GM12878 (cell line): ENCODE measurements around the gene PDCD10. TPM values are rescaled to one million over a fixed set of nuclear protein-coding genes. Genes with fewer than 3 reads are reported as not detected.

Source experiments
- ATAC-seq: fragments of 200-7000 bp; cut with Tn5 transposase; 3 replicates; pipeline ENCODE4 v1.9.1; 2020; ENCODE audit warnings: mild to moderate bottlenecking, moderate library complexity
- BruUV-seq: library from RNA; stranded (reverse); fragments of 400-500 nt; replicated peaks from 2 replicates; lab custom pipeline; 2021; lab: Mats Ljungman, UMichigan
- CTCF ChIA-PET: fragments of 300-600 bp; sonication (Branson Sonifier 250); formaldehyde crosslinking; extraction: SDS; loops from one replicate; lab custom pipeline; 2021; ENCODE audit warnings: inconsistent platforms; lab: Yijun Ruan, JAX
- POLR2A ChIA-PET: fragments of 350-600 bp; formaldehyde crosslinking; extraction: SDS; loops from one replicate; lab custom pipeline; 2021; ENCODE audit warnings: inconsistent platforms; lab: Charles Lee
- RAD21 ChIA-PET: fragments of 300-600 bp; sonication (Branson Sonifier 250); formaldehyde crosslinking; loops from one replicate; lab custom pipeline; 2023; ENCODE audit warnings: antibody characterized with exemption; ENCODE audit not compliant: unreplicated experiment; lab: Charles Lee
- SMC1A ChIA-PET: fragments of 300-600 bp; sonication (Branson Sonifier 250); formaldehyde crosslinking; loops from one replicate; lab custom pipeline; 2023; ENCODE audit not compliant: unreplicated experiment, uncharacterized antibody; lab: Charles Lee
- DNase-seq: peaks from one replicate; pipeline ENCODE4 v3.0.0-alpha.2; 2011; ENCODE audit warnings: low read depth, low spot score
- FAIRE-seq: peaks from 3 replicates; lab custom pipeline; 2011; peaks lifted over from hg19 to GRCh38; lab: Jason Lieb, UNC
- H2AFZ ChIP-seq: 2 replicates; pipeline ENCODE4 v1.6.0; 2011; ENCODE audit warnings: low read depth, low read length, control low read depth; ENCODE audit not compliant: control insufficient read depth
- H3K27ac ChIP-seq: 2 replicates; pipeline ENCODE4 v1.5.1; 2011; ENCODE audit warnings: control low read depth; ENCODE audit not compliant: control insufficient read depth, insufficient read depth
- H3K27me3 ChIP-seq, 2 experiments: replicated peaks in 1 of 2; 2 replicates each; pipeline versions ENCODE4 v1.6.0 to v1.6.1; 2011; ENCODE audit warnings: low read length in 1 of 2; ENCODE audit not compliant: control insufficient read depth in 2 of 2, insufficient read depth in 2 of 2
- H3K36me3 ChIP-seq, 2 experiments: 2 replicates each; pipeline ENCODE4 v1.5.1; 2011; ENCODE audit warnings: low read length in 1 of 2; ENCODE audit not compliant: control insufficient read depth in 2 of 2, insufficient read depth in 2 of 2
- H3K4me1 ChIP-seq: 2 replicates; pipeline ENCODE4 v1.6.1; 2011; ENCODE audit warnings: mild to moderate bottlenecking, low read length, moderate library complexity, mixed read lengths; ENCODE audit not compliant: control insufficient read depth, insufficient read depth
- H3K4me2 ChIP-seq: 2 replicates; pipeline ENCODE4 v1.6.0; 2011; ENCODE audit warnings: control low read depth; ENCODE audit not compliant: control insufficient read depth, insufficient read depth
- H3K4me3 ChIP-seq: fragments of 200-600 bp; sonication (generic); 2 replicates; pipeline ENCODE4 v1.5.1; 2016
- H3K79me2 ChIP-seq: 2 replicates; pipeline ENCODE4 v1.6.0; 2011; ENCODE audit warnings: low read length; ENCODE audit not compliant: control insufficient read depth, insufficient read depth
- H3K9ac ChIP-seq: 2 replicates; pipeline ENCODE4 v1.8.0; 2011; ENCODE audit warnings: low read length, control low read depth, mixed read lengths; ENCODE audit not compliant: control insufficient read depth, insufficient read depth
- H3K9me3 ChIP-seq: replicated peaks from 3 replicates; pipeline ENCODE4 v1.5.1; 2011; ENCODE audit warnings: mild to moderate bottlenecking, low read length; ENCODE audit not compliant: control insufficient read depth, insufficient read depth
- H4K20me1 ChIP-seq: 2 replicates; pipeline ENCODE4 v1.6.0; 2011; ENCODE audit not compliant: control insufficient read depth, insufficient read depth
- BMI1 ChIP-seq: fragments of 450-650 bp; IDR thresholded peaks from 2 replicates; pipeline ENCODE4 v1.6.1; 2016; ENCODE audit warnings: mild to moderate bottlenecking, moderate library complexity, borderline replicate concordance
- CHD4 ChIP-seq: fragments of 200-600 bp; sonication (generic); IDR thresholded peaks from 2 replicates; pipeline ENCODE4 v1.6.1; 2016; ENCODE audit warnings: mild to moderate bottlenecking
- CREB1 ChIP-seq: IDR thresholded peaks from 2 replicates; pipeline ENCODE4 v1.6.1; 2012; ENCODE audit warnings: low read depth, mild to moderate bottlenecking, inconsistent platforms
- HDAC2 ChIP-seq: fragments of 200-600 bp; sonication (generic); IDR thresholded peaks from 2 replicates; pipeline ENCODE4 v1.6.1; 2017
- HDAC6 ChIP-seq: fragments of 200-600 bp; sonication (generic); IDR thresholded peaks from one replicate; pipeline ENCODE4 v1.8.0; 2017; ENCODE audit warnings: antibody characterized with exemption; ENCODE audit not compliant: unreplicated experiment
- MTA2 ChIP-seq: fragments of 450-650 bp; IDR thresholded peaks from 2 replicates; pipeline ENCODE4 v1.6.1; 2016; ENCODE audit warnings: low read depth, mild to moderate bottlenecking, moderate library complexity
- WGBS: methylation state at CpG from one replicate; pipeline ENCODE4 v1.1.6; 2016; ENCODE audit warnings: low lambda C conversion rate; ENCODE audit not compliant: insufficient replicate concordance, insufficient coverage; ENCODE audit errors: missing lambda C conversion rate; 5-methylcytosine and 5-hydroxymethylcytosine counted together
- in situ Hi-C: fragments of 300-500 bp; cut with MboI; formaldehyde crosslinking; loops from 9 replicates; pipeline ENCODE4 v1.14.3; 2018; ENCODE audit warnings: mixed read lengths
- intact Hi-C: fragments of 100-400 bp; cut with micrococcal nuclease; formaldehyde crosslinking; loops from one replicate; pipeline ENCODE4 v1.14.2; 2022; ENCODE audit not compliant: unreplicated experiment
- polyA plus RNA-seq, 11 experiments: library from polyadenylated mRNA; depleted of rRNA in 4 of 11; unstranded in 6 of 11; stranded (reverse) in 5 of 11; fragments of >200 nt; fragmentation: Nextera tagmentation in 4 of 11; fragmentation: Illumina TruSeq in 1 of 11; extraction: Ambion mirVana in 4 of 11; extraction: Trizol in 1 of 11; gene quantifications; 1 replicate in 1 of 11; 2 replicates in 10 of 11; pipeline versions ENCODE4 v1.2.1 to v1.2.3, GENCODE V29; 2011 to 2016; ENCODE audit warnings: inconsistent platforms in 2 of 11, missing spikeins in 2 of 11, low read depth in 1 of 11
- total RNA-seq, 4 experiments: library from RNA; depleted of rRNA in 3 of 4; stranded (reverse); fragments of >200 nt in 3 of 4; fragmentation: Illumina TruSeq in 1 of 4; extraction: Trizol in 1 of 4; gene quantifications; 2 replicates each; pipeline versions ENCODE4 v1.2.1 to v1.2.3, GENCODE V29; 2013 to 2021
- TF ChIP-seq, protein P1 (sequence below): IDR thresholded peaks from 2 replicates; pipeline ENCODE4 v1.6.1; 2012; ENCODE audit warnings: low read depth, low read length, improper control_type of control experiment

The PDCD10 gene
- total and polyA plus RNA-seq, 10 of the 15 experiments (the other 5 are each of a cell fraction or from before 2014, with no cell fraction given) = 64.1 to 247 (median 125) TPM

DNA sequence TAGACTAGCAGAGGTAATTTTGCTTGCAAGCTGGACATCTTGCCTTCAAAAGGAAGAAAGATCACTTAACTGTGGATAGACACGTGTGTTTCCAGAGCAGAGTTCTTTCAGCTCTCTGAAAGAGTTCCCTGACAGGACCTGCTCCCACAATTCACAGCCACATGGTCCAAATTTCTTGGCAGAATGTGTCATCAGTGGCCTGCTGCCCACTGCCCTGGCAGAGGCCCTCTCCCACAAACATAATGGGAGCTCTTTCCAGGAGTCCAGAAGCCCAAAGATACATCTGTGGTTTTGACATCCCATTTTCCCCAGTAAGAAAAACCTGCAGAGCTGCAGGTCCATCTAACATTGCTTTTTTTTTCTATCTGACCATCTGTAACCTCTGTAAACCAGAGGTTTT lies 49.1 kb upstream of the PDCD10 start:
- Histone ChIP-seq H4K20me1 (no peaks in the 10 kb centered on the region), H3K9ac (no peak overlapping the region), H3K4me2 (no peak overlapping the region), H3K27me3 (no peaks in the 10 kb centered on the region; a peak in 1 of 4 replicates), H3K36me3 (no peaks in the 10 kb centered on the region), H3K4me3 (no peak overlapping the region), H3K4me1 (no peaks in the 10 kb centered on the region), H3K79me2 (no peaks in the 10 kb centered on the region), H3K27ac (no peak overlapping the region), H3K9me3 (peaks cover under 1% of the 10 kb centered on the region; the same call in 2 of the 3 replicates), H2AFZ (no peak overlapping the region)
- POLR2A ChIA-PET = no interaction called here
- RAD21 ChIA-PET = no interaction called here
- DNase-seq (no peak), FAIRE-seq (no peak), ATAC-seq (no peak)
- no peak for TF ChIP-seq MTA2
- no peak for TF ChIP-seq BMI1
- no peak for TF ChIP-seq HDAC6
- no peak for TF ChIP-seq CHD4
- in situ Hi-C loops = no loop called here
- SMC1A ChIA-PET = no interaction called here
- WGBS = 45% methylated on average over 1 of the region's 1 CpG
- intact Hi-C loops = no loop called here
- CTCF ChIA-PET = no interaction called here
- BruUV-seq = no TSS peak

DNA sequence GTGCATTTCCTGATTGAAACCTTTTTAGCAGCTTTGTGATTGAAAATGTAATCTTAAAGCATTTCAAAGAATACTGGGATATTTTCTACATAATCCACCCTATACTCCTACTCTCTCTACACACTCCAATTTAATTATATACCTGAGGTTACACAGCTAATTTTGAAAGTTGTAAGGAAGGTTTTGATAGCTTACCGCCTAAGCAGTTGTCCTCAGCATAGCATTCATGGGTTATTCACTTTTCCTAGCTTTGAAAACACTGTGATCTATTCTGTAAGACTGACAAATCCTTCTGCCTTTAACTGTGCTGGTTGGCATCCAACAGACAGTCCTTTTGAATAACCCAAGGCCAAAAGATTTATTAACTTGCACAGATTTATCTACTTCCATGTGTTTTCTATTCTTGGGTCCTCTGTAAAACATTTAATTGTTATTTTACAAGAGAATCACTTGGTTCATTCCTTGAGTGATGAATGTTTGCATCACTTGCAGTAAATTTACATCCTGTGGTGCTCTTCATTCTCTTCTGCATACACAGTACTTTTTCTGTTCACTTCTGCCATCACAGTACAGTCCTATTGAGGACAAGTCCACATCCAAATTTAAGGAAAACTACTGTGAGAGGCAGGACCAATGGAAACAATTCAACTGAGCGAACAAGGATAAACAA lies 45.7 kb upstream of the PDCD10 start:
- H3K36me3 ChIP-seq = no peaks in the 10 kb centered on the region
- no peak overlapping the region for H3K9ac ChIP-seq
- ChIA-PET SMC1A (interaction anchor here (0.7 to 0.8 kb wide), 2 partner anchors 11 to 13 kb away, joined by 3 to 4 read pairs; no protein-coding TSS in a partner anchor), CTCF (interaction anchor here (0.6 to 1.7 kb wide), 4 partner anchors 96 to 502 kb away, joined by 3 to 4 read pairs (median 3); partner anchors contain the start of gene ZBBX), RAD21 (no interaction called here), POLR2A (no interaction called here)
- intact Hi-C loops = no loop called here
- H3K79me2 ChIP-seq = no peaks in the 10 kb centered on the region
- H3K4me3 ChIP-seq = no peak overlapping the region
- TF ChIP-seq, protein P1, sequence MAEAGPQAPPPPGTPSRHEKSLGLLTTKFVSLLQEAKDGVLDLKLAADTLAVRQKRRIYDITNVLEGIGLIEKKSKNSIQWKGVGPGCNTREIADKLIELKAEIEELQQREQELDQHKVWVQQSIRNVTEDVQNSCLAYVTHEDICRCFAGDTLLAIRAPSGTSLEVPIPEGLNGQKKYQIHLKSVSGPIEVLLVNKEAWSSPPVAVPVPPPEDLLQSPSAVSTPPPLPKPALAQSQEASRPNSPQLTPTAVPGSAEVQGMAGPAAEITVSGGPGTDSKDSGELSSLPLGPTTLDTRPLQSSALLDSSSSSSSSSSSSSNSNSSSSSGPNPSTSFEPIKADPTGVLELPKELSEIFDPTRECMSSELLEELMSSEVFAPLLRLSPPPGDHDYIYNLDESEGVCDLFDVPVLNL = no peak
- TF ChIP-seq HDAC2 (no peak), CREB1 (no peak)
- no peak overlapping the region for H2AFZ ChIP-seq
- ATAC-seq = no peak
- 50% methylated on average over 2 of the region's 2 CpGs for WGBS
- in situ Hi-C loops = no loop called here
- no peak for FAIRE-seq
- no peak overlapping the region for H3K27ac ChIP-seq
- no peak overlapping the region for H3K4me2 ChIP-seq
- H4K20me1 ChIP-seq = no peaks in the 10 kb centered on the region
- no TSS peak for BruUV-seq
- DNase-seq = no peak
- H3K4me1 ChIP-seq = no peaks in the 10 kb centered on the region
- no peaks in the 10 kb centered on the region; a peak in 1 of 4 replicates for H3K27me3 ChIP-seq
- peaks cover 9% of the 10 kb centered on the region; the same call in 2 of the 3 replicates for H3K9me3 ChIP-seq
